ENCODE measurements around the gene TRIM44. TPM values are rescaled to one million over a fixed set of nuclear protein-coding genes. Genes with fewer than 3 reads are reported as not detected.

The TRIM44 gene
- total and polyA plus RNA-seq, 2 donors (not counting 3 experiments of a cell fraction or from before 2014, with no cell fraction given), result 31.7 to 72.0 TPM

DNA sequence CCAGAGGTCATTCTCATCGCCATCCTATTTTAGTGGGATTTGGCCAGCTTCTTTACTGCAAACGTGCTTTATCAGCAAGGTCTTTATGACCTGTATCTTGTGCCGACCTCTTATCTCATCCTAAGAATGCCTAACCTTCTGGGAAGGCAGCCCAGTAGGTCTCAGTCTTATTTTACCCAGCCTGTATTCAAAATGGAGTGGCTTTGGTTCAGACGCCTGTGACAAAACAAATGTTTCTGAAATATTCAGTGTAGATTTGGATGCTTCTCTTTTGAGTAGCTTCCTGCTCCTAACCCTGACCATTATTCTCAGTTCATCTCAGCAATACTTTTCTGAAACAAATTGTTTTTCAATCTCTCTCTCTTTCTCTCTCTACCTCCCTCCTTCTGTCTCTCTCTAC lies 60.1 kb downstream of the TRIM44 start:
- dilution Hi-C loops (cut with MboI; ENCODE audit: extremely low pct_ligation_motif_present, low sequenced_read_pairs) (no loop called here), intact Hi-C loops (cut with micrococcal nuclease) (no loop called here)
- peaks cover 8% of the 10 kb centered on the region for H4K20me1 ChIP-seq (replicated peaks; ENCODE audit: control insufficient read depth, extremely low read depth, insufficient read depth, low read length)
- H2AFZ ChIP-seq (ENCODE audit: low read depth, low read length), result no peak overlapping the region
- BruUV-seq (replicated peaks), result no TSS peak
- no peak for DNase-seq (ENCODE audit: low read depth, low spot score)
- H3K4me2 ChIP-seq (ENCODE audit: insufficient read depth, low read length), result no peak overlapping the region
- H3K4me1 ChIP-seq (ENCODE audit: control insufficient read depth, extremely low read depth, insufficient read depth, low read length), result no peaks in the 10 kb centered on the region
- no peak overlapping the region for H3K27ac ChIP-seq (ENCODE audit: insufficient read depth, low read depth, low read length)
- H3K9me3 ChIP-seq (replicated peaks; ENCODE audit: control insufficient read depth, insufficient read depth, low read length), result no peaks in the 10 kb centered on the region
- ChIA-PET CTCF (interaction anchor here (1.1 to 1.2 kb wide), 2 partner anchors 10 to 99 kb away, joined by 3 read pairs; no protein-coding TSS in a partner anchor), POLR2A (no interaction called here)
- peaks cover 0 to 2% of the 10 kb centered on the region in 2 experiments for H3K36me3 ChIP-seq (ENCODE audit: control insufficient read depth in 2 of 2, extremely low read depth in 1 of 2, insufficient read depth in 2 of 2, low read length in 2 of 2)
- TF ChIP-seq FOS (IDR thresholded peaks at IDR 0.05; ENCODE audit: borderline replicate concordance, insufficient read depth, low read length) (no peak), GATA2 (IDR thresholded peaks at IDR 0.05; ENCODE audit: insufficient read depth, insufficient read length, low read depth, low read length) (no peak), JUN (IDR thresholded peaks at IDR 0.05; ENCODE audit: borderline replicate concordance, insufficient read depth, insufficient read length, low read depth) (no peak), MYC (IDR thresholded peaks at IDR 0.05; ENCODE audit: low read depth, low read length) (no peak), POLR2A (IDR thresholded peaks at IDR 0.05; ENCODE audit: low read depth, low read length) (no peak), EZH2 (IDR thresholded peaks at IDR 0.05; ENCODE audit: borderline replicate concordance, low read depth, low read length, severe bottlenecking) (no peak), POLR2AphosphoS5 (IDR thresholded peaks at IDR 0.05; ENCODE audit: insufficient read depth, low read depth, low read length) (no peak), CTCF (IDR thresholded peaks at IDR 0.05; ENCODE audit: extremely low read depth in 1 of 2, insufficient read depth in 1 of 2, low read depth in 1 of 2, low read length in 2 of 2) (no peak)
- TF ChIP-seq, protein P1, sequence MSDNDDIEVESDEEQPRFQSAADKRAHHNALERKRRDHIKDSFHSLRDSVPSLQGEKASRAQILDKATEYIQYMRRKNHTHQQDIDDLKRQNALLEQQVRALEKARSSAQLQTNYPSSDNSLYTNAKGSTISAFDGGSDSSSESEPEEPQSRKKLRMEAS (IDR thresholded peaks at IDR 0.05; ENCODE audit: insufficient read depth, insufficient read length), result no peak
- no peak for FAIRE-seq
- no peak overlapping the region for H3K4me3 ChIP-seq (replicated peaks in 1 of 3; ENCODE audit: insufficient read depth in 1 of 3, low read depth in 1 of 3, low read length in 3 of 3)
- peaks cover 22% of the 10 kb centered on the region for H3K79me2 ChIP-seq (ENCODE audit: control insufficient read depth, insufficient read depth, low read length)
- H3K9me1 ChIP-seq (replicated peaks; ENCODE audit: control insufficient read depth, extremely low read depth, insufficient read depth, low read length), result no peaks in the 10 kb centered on the region
- H3K27me3 ChIP-seq (ENCODE audit: control insufficient read depth in 2 of 2, insufficient read depth in 2 of 2, low read length in 2 of 2), result no peaks in the 10 kb centered on the region
- H3K9ac ChIP-seq (replicated peaks; ENCODE audit: extremely low read depth, insufficient read depth, low read length), result no peak overlapping the region
